ENCODE results near the gene MYCBPAP.

Gene MYCBPAP

GRCh38 chr17:50467855-50468303 lies 40.4 kb upstream of the MYCBPAP start:
- no peak for DNase-seq (ENCODE audit: low read depth)
- no peak for TF ChIP-seq CTCF (conservative IDR thresholded peaks at IDR 0.05; ENCODE audit: control insufficient read depth, insufficient read depth, low read depth, low read length)
- no peak overlapping the region for H3K4me3 ChIP-seq (ENCODE audit: control insufficient read depth, low read depth, low read length)

- no peak for DNase-seq (ENCODE audit: low read depth)
- TF ChIP-seq CTCF (conservative IDR thresholded peaks at IDR 0.05; ENCODE audit: control insufficient read depth, insufficient read depth, low read depth, low read length): no peak
- no peak within 1 kb of the TSS for H3K4me3 ChIP-seq (ENCODE audit: control insufficient read depth, low read depth, low read length)
These were observed 39.7 kb upstream of the MYCBPAP start, which contains the start of gene CHAD for GRCh38 chr17:50468304-50469207. Gene CHAD (minus strand): TSS chr17:50468880. CDS start chr17:50468813, 67 bp downstream.

GRCh38 chr17:50469208-50469605 lies 39.0 kb upstream of the MYCBPAP start:
- no peak for TF ChIP-seq CTCF (conservative IDR thresholded peaks at IDR 0.05; ENCODE audit: control insufficient read depth, insufficient read depth, low read depth, low read length)
- no peak for DNase-seq (ENCODE audit: low read depth)
- H3K4me3 ChIP-seq (ENCODE audit: control insufficient read depth, low read depth, low read length): no peak overlapping the region

- no peak for TF ChIP-seq CTCF (conservative IDR thresholded peaks at IDR 0.05; ENCODE audit: control insufficient read depth, insufficient read depth, low read depth, low read length)
- DNase-seq (ENCODE audit: low read depth): no peak
- no peak overlapping the region for H3K4me3 ChIP-seq (ENCODE audit: control insufficient read depth, low read depth, low read length)
These were observed 38.5 kb upstream of the MYCBPAP start for GRCh38 chr17:50469671-50470305.

GRCh38 chr17:50470426-50470825 lies 37.8 kb upstream of the MYCBPAP start:
- no peak for TF ChIP-seq CTCF (conservative IDR thresholded peaks at IDR 0.05; ENCODE audit: control insufficient read depth, insufficient read depth, low read depth, low read length)
- H3K4me3 ChIP-seq (ENCODE audit: control insufficient read depth, low read depth, low read length): no peak overlapping the region
- DNase-seq (ENCODE audit: low read depth): no peak

GRCh38 chr17:50471009-50471905 lies 37.0 kb upstream of the MYCBPAP start:
- no peak for DNase-seq (ENCODE audit: low read depth)
- TF ChIP-seq CTCF (conservative IDR thresholded peaks at IDR 0.05; ENCODE audit: control insufficient read depth, insufficient read depth, low read depth, low read length): no peak
- H3K4me3 ChIP-seq (ENCODE audit: control insufficient read depth, low read depth, low read length): no peak overlapping the region

All from fibroblast of mammary gland (primary cell).